ENCODE measurements around the gene PDZRN4.
"Not testable (repeated sequence)": the region's sequence is repeated elsewhere in the genome, so short reads cannot be mapped to it uniquely, and the experiment has no call there.

The PDZRN4 gene

GRCh38 chr12:41274643-41275042 lies 86.5 kb downstream of the PDZRN4 start:
- no peak overlapping the region for H3K4me3 ChIP-seq (ENCODE audit: low read depth, low read length)
- H2AFZ ChIP-seq = no peak overlapping the region
- H3K9me3 ChIP-seq (ENCODE audit: control insufficient read depth, low read length) = no peaks in the 10 kb centered on the region
- TF ChIP-seq, protein P1, sequence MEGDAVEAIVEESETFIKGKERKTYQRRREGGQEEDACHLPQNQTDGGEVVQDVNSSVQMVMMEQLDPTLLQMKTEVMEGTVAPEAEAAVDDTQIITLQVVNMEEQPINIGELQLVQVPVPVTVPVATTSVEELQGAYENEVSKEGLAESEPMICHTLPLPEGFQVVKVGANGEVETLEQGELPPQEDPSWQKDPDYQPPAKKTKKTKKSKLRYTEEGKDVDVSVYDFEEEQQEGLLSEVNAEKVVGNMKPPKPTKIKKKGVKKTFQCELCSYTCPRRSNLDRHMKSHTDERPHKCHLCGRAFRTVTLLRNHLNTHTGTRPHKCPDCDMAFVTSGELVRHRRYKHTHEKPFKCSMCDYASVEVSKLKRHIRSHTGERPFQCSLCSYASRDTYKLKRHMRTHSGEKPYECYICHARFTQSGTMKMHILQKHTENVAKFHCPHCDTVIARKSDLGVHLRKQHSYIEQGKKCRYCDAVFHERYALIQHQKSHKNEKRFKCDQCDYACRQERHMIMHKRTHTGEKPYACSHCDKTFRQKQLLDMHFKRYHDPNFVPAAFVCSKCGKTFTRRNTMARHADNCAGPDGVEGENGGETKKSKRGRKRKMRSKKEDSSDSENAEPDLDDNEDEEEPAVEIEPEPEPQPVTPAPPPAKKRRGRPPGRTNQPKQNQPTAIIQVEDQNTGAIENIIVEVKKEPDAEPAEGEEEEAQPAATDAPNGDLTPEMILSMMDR (IDR thresholded peaks at IDR 0.05) = no peak
- H3K4me1 ChIP-seq = no peaks in the 10 kb centered on the region
- no peak overlapping the region for H3K27ac ChIP-seq
- H3K4me2 ChIP-seq (ENCODE audit: low read length) = no peak overlapping the region
- H3K36me3 ChIP-seq (ENCODE audit: control insufficient read depth, insufficient read depth, low read length) = no peaks in the 10 kb centered on the region
- no peaks in the 10 kb centered on the region for H3K79me2 ChIP-seq
- H3K9ac ChIP-seq = no peak overlapping the region
- H3K27me3 ChIP-seq (ENCODE audit: control insufficient read depth, insufficient read depth, low read length) = no peaks in the 10 kb centered on the region

DNA sequence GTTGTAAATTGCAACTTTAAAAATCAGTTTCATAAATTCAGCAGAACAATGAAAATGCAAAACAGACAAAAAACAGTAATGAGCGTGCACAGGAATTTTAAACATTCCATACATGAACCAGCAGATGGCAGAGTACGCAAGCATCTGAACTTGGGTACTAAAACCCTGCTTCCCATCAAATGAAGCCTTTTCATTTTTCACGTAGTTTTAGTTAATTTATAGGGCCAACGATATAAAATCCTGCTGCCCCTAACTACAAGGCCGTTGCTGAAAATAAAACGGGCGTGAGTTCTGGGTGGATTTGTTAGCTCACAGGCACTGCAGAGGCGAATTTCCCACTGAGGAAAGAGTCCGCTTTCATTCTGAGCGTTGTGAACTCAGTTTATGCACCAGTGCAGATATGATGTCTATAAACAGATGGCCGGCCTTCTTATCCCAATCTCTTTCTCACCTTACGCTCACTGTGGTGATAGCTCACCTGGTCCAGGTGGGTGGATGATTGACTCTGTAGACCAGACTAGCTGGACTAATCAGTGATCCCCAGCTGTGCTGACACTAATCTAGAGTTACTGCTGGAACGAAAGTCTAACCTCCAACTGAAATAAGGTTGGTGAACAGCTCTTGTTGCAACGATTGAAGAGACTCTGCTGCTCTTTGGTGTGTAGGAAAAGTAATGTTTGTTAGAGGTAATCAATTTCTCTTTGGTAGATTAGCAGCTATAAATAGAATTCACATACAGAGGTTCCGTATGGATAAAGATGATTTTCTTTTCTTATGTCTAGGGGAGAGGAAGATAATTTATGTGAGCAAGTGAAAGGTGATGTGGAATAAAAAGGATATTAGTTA lies 89.2 kb downstream of the PDZRN4 start:
- Histone ChIP-seq H3K27ac (no peak overlapping the region), H3K4me1 (no peaks in the 10 kb centered on the region), H3K9me3 (ENCODE audit: control insufficient read depth, low read length) (no peaks in the 10 kb centered on the region), H3K9ac (no peak overlapping the region), H3K4me3 (ENCODE audit: low read depth, low read length) (no peak overlapping the region), H3K27me3 (ENCODE audit: control insufficient read depth, insufficient read depth, low read length) (no peaks in the 10 kb centered on the region), H3K79me2 (no peaks in the 10 kb centered on the region), H3K36me3 (ENCODE audit: control insufficient read depth, insufficient read depth, low read length) (no peaks in the 10 kb centered on the region), H2AFZ (peak overlapping the region; percentile 3), H3K4me2 (ENCODE audit: low read length) (no peak overlapping the region)
- TF ChIP-seq, protein P1 (IDR thresholded peaks at IDR 0.05) = peak; percentile 48

DNA sequence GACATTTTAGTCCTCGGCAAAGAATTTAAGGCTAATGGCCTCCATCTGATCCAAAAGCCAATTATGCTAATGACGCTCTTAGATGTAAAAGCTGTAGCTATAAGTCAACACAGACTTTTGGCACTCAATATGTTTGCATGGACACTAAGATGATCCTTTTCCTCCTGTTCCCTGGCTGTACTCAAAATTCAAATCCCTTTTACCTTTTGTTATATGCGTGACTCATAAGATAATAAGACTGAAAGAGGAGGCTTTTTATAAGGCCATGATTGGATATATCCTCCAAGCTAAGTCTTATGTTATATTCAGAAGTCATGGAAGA lies 89.8 kb downstream of the PDZRN4 start:
- no peaks in the 10 kb centered on the region for H3K4me1 ChIP-seq
- H3K27ac ChIP-seq = no peak overlapping the region
- H3K4me3 ChIP-seq (ENCODE audit: low read depth, low read length) = no peak overlapping the region
- no peaks in the 10 kb centered on the region for H3K36me3 ChIP-seq (ENCODE audit: control insufficient read depth, insufficient read depth, low read length)
- H3K9ac ChIP-seq = no peak overlapping the region
- H3K27me3 ChIP-seq (ENCODE audit: control insufficient read depth, insufficient read depth, low read length) = no peaks in the 10 kb centered on the region
- TF ChIP-seq, protein P1 (IDR thresholded peaks at IDR 0.05) = no peak
- H3K4me2 ChIP-seq (ENCODE audit: low read length) = no peak overlapping the region
- H3K79me2 ChIP-seq = no peaks in the 10 kb centered on the region
- no peaks in the 10 kb centered on the region for H3K9me3 ChIP-seq (ENCODE audit: control insufficient read depth, low read length)
- H2AFZ ChIP-seq = no peak overlapping the region

GRCh38 chr12:41280341-41281095 lies 92.4 kb downstream of the PDZRN4 start:
- not testable (repeated sequence) for H3K79me2 ChIP-seq; H3K4me3 ChIP-seq (ENCODE audit: low read depth, low read length); H3K9me3 ChIP-seq (ENCODE audit: control insufficient read depth, low read length); H3K4me1 ChIP-seq; H2AFZ ChIP-seq; H3K27me3 ChIP-seq (ENCODE audit: control insufficient read depth, insufficient read depth, low read length); H3K36me3 ChIP-seq (ENCODE audit: control insufficient read depth, insufficient read depth, low read length); H3K9ac ChIP-seq; H3K27ac ChIP-seq; H3K4me2 ChIP-seq (ENCODE audit: low read length)

- not testable (repeated sequence) for H3K36me3 ChIP-seq (ENCODE audit: control insufficient read depth, insufficient read depth, low read length); H3K27me3 ChIP-seq (ENCODE audit: control insufficient read depth, insufficient read depth, low read length); H3K27ac ChIP-seq; H3K9ac ChIP-seq; H3K4me1 ChIP-seq; H3K4me3 ChIP-seq (ENCODE audit: low read depth, low read length); H2AFZ ChIP-seq; H3K79me2 ChIP-seq; H3K9me3 ChIP-seq (ENCODE audit: control insufficient read depth, low read length); H3K4me2 ChIP-seq (ENCODE audit: low read length)
Measured at GRCh38 chr12:41285470-41285869, 97.3 kb downstream of the PDZRN4 start.

Data from parathyroid adenoma (tissue), 2 donors.